BLaER1 (cell line): ENCODE data around the gene UPK1A.
"Not testable (repeated sequence)": the region's sequence is repeated elsewhere in the genome, so short reads cannot be mapped to it uniquely, and the experiment has no call there.

Source experiments
- H3K27ac ChIP-seq: shearing (Covaris generic); formaldehyde crosslinking; 2 replicates; pipeline ENCODE4 v1.8.1; 2022
- H3K27me3 ChIP-seq: shearing (Covaris generic); formaldehyde crosslinking; 2 replicates; pipeline ENCODE4 v1.8.1; 2022
- H3K36me3 ChIP-seq: shearing (Covaris generic); formaldehyde crosslinking; 2 replicates; pipeline ENCODE4 v1.8.1; 2022
- H3K4me1 ChIP-seq: shearing (Covaris generic); formaldehyde crosslinking; 2 replicates; pipeline ENCODE4 v1.8.1; 2022
- H3K4me2 ChIP-seq: shearing (Covaris generic); formaldehyde crosslinking; 2 replicates; pipeline ENCODE4 v1.8.1; 2022
- H3K4me3 ChIP-seq: shearing (Covaris generic); formaldehyde crosslinking; 2 replicates; pipeline ENCODE4 v1.8.1; 2022
- H3K9ac ChIP-seq: shearing (Covaris generic); formaldehyde crosslinking; 2 replicates; pipeline ENCODE4 v1.8.1; 2022
- H3K9me3 ChIP-seq: shearing (Covaris generic); formaldehyde crosslinking; 2 replicates; pipeline ENCODE4 v1.8.1; 2022
- H4K20me1 ChIP-seq: shearing (Covaris generic); formaldehyde crosslinking; 2 replicates; pipeline ENCODE4 v1.8.1; 2022
- Cebpa-rat ChIP-seq: shearing (Covaris generic); IDR thresholded peaks from 2 replicates; pipeline ENCODE4 v1.8.1; 2022

UPK1A gene

GRCh38 chr19:35644206-35644986 is 21.9 kb upstream of the UPK1A start:
- H3K9ac ChIP-seq = peak overlapping the region; percentile 82
- H3K4me2 ChIP-seq = peak overlapping the region; percentile 93
- peaks cover 64% of the 10 kb centered on the region for H3K4me1 ChIP-seq
- peak overlapping the region; percentile 89 for H3K27ac ChIP-seq
- no peaks in the 10 kb centered on the region for H3K36me3 ChIP-seq
- peak overlapping the region; percentile 73 for H3K4me3 ChIP-seq
- no peak for TF ChIP-seq Cebpa-rat
- H3K27me3 ChIP-seq = no peaks in the 10 kb centered on the region
- peaks cover 10% of the 10 kb centered on the region for H4K20me1 ChIP-seq
- H3K9me3 ChIP-seq = no peaks in the 10 kb centered on the region

DNA sequence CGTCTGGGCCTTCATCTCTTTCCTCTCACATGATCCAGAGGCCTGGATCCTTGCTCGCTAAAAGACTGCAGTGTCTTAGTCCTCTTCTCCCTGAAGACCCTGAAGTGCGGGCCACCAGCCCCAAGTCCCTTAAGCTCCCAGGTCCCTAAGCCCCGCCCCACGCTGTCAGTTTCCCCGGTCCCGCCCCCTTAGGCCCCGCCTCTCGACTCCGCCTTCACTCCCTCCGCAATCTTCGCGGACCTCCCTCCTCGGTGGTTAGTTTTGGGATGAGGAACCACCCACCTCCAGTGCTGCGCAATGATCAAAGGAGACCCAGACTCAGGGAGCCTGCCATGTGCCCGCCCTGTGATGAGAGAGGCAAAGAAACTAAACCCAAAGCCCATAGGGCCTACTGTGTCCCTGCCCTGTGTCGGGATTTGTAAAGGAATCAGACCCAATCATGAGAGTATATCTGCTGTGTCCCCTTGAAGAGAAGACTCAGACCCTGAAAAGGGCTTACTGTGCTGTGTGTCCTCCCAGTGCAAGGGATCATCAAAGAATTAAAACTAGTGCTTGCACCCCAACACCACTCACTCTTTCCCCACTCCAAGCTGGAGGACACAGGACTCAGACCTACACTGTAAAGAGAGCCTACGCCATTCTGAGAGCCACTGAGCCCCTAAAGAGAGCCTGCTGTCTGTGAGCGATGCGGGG is 21.2 kb upstream of the UPK1A start:
- peaks cover 11% of the 10 kb centered on the region for H4K20me1 ChIP-seq
- H3K36me3 ChIP-seq = no peaks in the 10 kb centered on the region
- H3K4me2 ChIP-seq = peak overlapping the region; percentile 93
- no peaks in the 10 kb centered on the region for H3K9me3 ChIP-seq
- peaks cover 71% of the 10 kb centered on the region for H3K4me1 ChIP-seq
- no peaks in the 10 kb centered on the region for H3K27me3 ChIP-seq
- H3K4me3 ChIP-seq = peak overlapping the region; percentile 73
- no peak for TF ChIP-seq Cebpa-rat
- H3K9ac ChIP-seq = peak overlapping the region; percentile 82
- H3K27ac ChIP-seq = peak overlapping the region; percentile 89

DNA sequence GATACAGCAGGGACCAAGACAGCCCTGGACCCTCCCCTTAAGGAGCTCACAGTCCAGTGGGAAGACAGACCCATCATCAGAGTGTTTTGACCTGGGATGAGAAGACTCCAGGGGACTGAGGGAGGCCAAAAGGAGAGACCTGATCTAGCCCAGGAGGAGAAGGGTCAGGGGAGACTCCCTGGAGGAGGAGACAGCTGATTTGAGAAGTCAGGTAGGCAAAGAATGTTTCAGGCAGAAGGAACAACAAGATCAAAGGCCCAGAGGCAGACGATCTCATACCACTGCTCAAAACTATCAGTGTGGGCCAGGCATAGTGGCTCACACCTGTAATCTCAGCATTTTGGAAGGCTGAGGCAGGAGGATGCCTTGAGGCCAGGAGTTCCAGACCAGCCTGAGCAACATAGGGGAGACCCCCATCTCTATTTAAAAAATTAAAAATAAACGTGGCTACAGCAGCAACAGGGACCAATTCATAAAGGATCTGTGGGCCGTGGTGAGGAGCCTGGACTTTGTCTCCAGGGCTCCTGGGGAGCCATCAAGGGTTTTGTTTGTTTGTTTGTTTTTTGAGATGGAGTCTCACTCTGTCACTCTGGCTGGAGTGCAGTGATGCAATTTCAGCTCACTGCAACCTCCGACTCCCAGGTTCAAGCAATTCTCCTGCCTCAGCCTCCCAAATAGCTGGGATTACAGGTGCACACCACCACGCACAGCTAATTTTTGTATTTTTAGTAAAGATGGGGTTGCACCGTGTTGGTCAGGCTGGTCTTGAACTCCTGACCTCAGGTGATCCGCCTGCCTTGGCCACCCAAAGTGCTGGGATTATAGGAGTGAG is 20.4 kb upstream of the UPK1A start:
- peaks cover 78% of the 10 kb centered on the region for H3K4me1 ChIP-seq
- H4K20me1 ChIP-seq = peaks cover 15% of the 10 kb centered on the region
- H3K4me3 ChIP-seq = no peak overlapping the region
- no peaks in the 10 kb centered on the region for H3K9me3 ChIP-seq
- H3K9ac ChIP-seq = no peak overlapping the region
- peak overlapping the region; percentile 93 for H3K4me2 ChIP-seq
- H3K36me3 ChIP-seq = peaks cover 7% of the 10 kb centered on the region
- H3K27me3 ChIP-seq = no peaks in the 10 kb centered on the region
- peak overlapping the region; percentile 44 for H3K27ac ChIP-seq
- no peak for TF ChIP-seq Cebpa-rat

GRCh38 chr19:35648017-35648961 is 18.0 kb upstream of the UPK1A start, which contains the start of gene COX6B1:
Gene COX6B1, plus strand, starts transcription at chr19:35648323. Its CDS starts 2,921 bp downstream, at chr19:35651244.
- H3K4me2 ChIP-seq = peak within 1 kb of the TSS; percentile 96
- no peak for TF ChIP-seq Cebpa-rat
- peaks cover 29% of the 10 kb centered on the region for H4K20me1 ChIP-seq
- peak within 1 kb of the TSS; percentile 82 for H3K27ac ChIP-seq
- peaks cover 57% of the 10 kb centered on the region for H3K4me1 ChIP-seq
- no peaks in the 10 kb centered on the region for H3K27me3 ChIP-seq
- no peaks in the 10 kb centered on the region for H3K9me3 ChIP-seq
- peak within 1 kb of the TSS; percentile 91 for H3K9ac ChIP-seq
- peak within 1 kb of the TSS; percentile 87 for H3K4me3 ChIP-seq
- peaks cover 31% of the 10 kb centered on the region for H3K36me3 ChIP-seq

DNA sequence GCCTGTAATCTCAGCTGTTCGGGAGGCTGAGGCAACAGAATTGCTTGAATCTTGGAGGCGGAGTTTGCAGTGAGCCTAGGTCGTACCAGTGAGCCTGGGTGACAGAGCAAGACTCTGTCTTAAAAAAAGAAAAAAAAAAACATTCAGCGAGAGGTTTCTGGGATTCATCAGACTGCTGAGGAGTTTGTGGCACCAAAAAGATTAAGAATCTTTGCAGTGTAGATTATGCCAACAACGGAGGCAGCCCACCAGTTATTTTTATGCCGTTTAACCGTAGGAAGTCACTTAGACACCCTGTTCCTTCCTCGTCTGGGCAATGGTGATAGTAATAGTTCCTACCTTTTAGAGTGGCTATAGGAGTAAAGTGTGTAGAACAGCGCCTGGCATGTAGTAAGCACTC is 15.7 kb upstream of the UPK1A start:
- no peaks in the 10 kb centered on the region for H3K27me3 ChIP-seq
- no peak for TF ChIP-seq Cebpa-rat
- H3K36me3 ChIP-seq = peaks cover 53% of the 10 kb centered on the region
- no peaks in the 10 kb centered on the region for H3K9me3 ChIP-seq
- H4K20me1 ChIP-seq = peaks cover 44% of the 10 kb centered on the region
- H3K9ac ChIP-seq = 0 out of 2 replicates have a peak overlapping the region, but pooled peaks have one; percentile 0
- peaks cover 45% of the 10 kb centered on the region for H3K4me1 ChIP-seq
- peak overlapping the region; percentile 96 for H3K4me2 ChIP-seq
- H3K27ac ChIP-seq = no peak overlapping the region
- no peak overlapping the region for H3K4me3 ChIP-seq

DNA sequence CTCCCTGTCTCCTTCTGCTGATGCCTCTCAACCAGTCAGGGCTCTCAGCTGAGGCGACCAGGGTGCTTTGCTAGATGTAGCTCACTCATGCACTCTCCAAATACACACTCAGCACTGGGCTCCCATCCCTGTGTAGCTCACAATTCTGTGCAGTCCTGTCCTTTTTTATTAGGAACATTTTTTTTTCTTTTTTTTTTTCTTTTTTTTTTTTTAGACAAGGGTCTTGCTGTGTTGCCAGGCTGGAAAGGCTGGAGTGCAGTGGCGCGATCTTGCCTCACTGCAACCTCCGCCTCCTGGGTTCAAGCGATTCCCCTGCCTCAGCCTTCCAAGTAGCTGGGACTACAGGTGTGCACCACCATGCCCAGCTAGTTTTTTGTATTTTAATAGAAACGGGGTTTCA is 11.5 kb upstream of the UPK1A start:
- H3K27ac ChIP-seq, H3K4me3 ChIP-seq, H3K9ac ChIP-seq, H3K27me3 ChIP-seq, H3K9me3 ChIP-seq, H3K4me2 ChIP-seq: not testable (repeated sequence)
- peaks cover 14% of the 10 kb centered on the region for H3K4me1 ChIP-seq
- peaks cover 63% of the 10 kb centered on the region for H4K20me1 ChIP-seq
- peaks cover 96% of the 10 kb centered on the region for H3K36me3 ChIP-seq

GRCh38 chr19:35655600-35655999 is 10.7 kb upstream of the UPK1A start:
- H3K27ac ChIP-seq = no peak overlapping the region
- H3K9me3 ChIP-seq = no peaks in the 10 kb centered on the region
- H3K9ac ChIP-seq = no peak overlapping the region
- TF ChIP-seq Cebpa-rat = no peak
- no peaks in the 10 kb centered on the region for H3K27me3 ChIP-seq
- peaks cover 99% of the 10 kb centered on the region for H3K36me3 ChIP-seq
- H4K20me1 ChIP-seq = peaks cover 62% of the 10 kb centered on the region
- H3K4me3 ChIP-seq = no peak overlapping the region
- H3K4me1 ChIP-seq = peaks cover 6% of the 10 kb centered on the region
- H3K4me2 ChIP-seq = no peak overlapping the region

GRCh38 chr19:35656700-35657099 is 9.6 kb upstream of the UPK1A start:
- Histone ChIP-seq H3K27ac (no peak overlapping the region), H3K4me1 (no peaks in the 10 kb centered on the region), H3K27me3 (no peaks in the 10 kb centered on the region), H3K4me3 (no peak overlapping the region), H4K20me1 (peaks cover 53% of the 10 kb centered on the region), H3K36me3 (peaks cover 88% of the 10 kb centered on the region), H3K9me3 (no peaks in the 10 kb centered on the region), H3K9ac (no peak overlapping the region), H3K4me2 (no peak overlapping the region)
- TF ChIP-seq Cebpa-rat = no peak
